Fibroblast of skin of scalp (primary cell): Measurements from ENCODE around the gene CEP120.
A peak's percentile ranks its signal among the peaks of the same experiment; 100 is the strongest.
"Not testable (repeated sequence)": the region's sequence is repeated elsewhere in the genome, so short reads cannot be mapped to it uniquely, and the experiment has no call there.

ENCODE experiments used
- DNase-seq: peaks from one replicate; pipeline ENCODE4 v3.0.0-alpha.2; 2013

CEP120 gene

GRCh38 chr5:123382252-123382651, 41.0 kb downstream of the CEP120 start:
- no peak for DNase-seq

- peak; percentile 34 for DNase-seq
These were observed 51.5 kb downstream of the CEP120 start for GRCh38 chr5:123371575-123372179.

GRCh38 chr5:123369371-123369968, 53.7 kb downstream of the CEP120 start:
- DNase-seq: no peak

GRCh38 chr5:123367739-123368138, 55.5 kb downstream of the CEP120 start:
- peak; percentile 13 for DNase-seq

GRCh38 chr5:123365156-123365555, 58.0 kb downstream of the CEP120 start:
- peak; percentile 28 for DNase-seq

GRCh38 chr5:123364441-123365155, 58.6 kb downstream of the CEP120 start:
- DNase-seq: no peak

GRCh38 chr5:123360910-123361309, 62.3 kb downstream of the CEP120 start:
- no peak for DNase-seq

GRCh38 chr5:123360201-123360571, 63.0 kb downstream of the CEP120 start:
- DNase-seq: no peak

- DNase-seq: peak; percentile 23
These were observed 63.6 kb downstream of the CEP120 start for GRCh38 chr5:123359454-123360200.

- DNase-seq: no peak
These were observed 64.5 kb downstream of the CEP120 start for GRCh38 chr5:123358751-123359150.

GRCh38 chr5:123358304-123358703, 64.9 kb downstream of the CEP120 start:
- no peak for DNase-seq

GRCh38 chr5:123351820-123352219, 71.4 kb downstream of the CEP120 start:
- no peak for DNase-seq

GRCh38 chr5:123351240-123351639, 72.0 kb downstream of the CEP120 start:
- DNase-seq: peak; percentile 43

- no peak for DNase-seq
These were observed 72.5 kb downstream of the CEP120 start for GRCh38 chr5:123350742-123351141.

GRCh38 chr5:123344816-123345426, 78.3 kb downstream of the CEP120 start:
- peak; percentile 53 for DNase-seq

GRCh38 chr5:123340928-123341327, 82.3 kb downstream of the CEP120 start:
- no peak for DNase-seq

- DNase-seq: not testable (repeated sequence)
These were observed 114.8 kb downstream of the CEP120 start for GRCh38 chr5:123308377-123308776.

GRCh38 chr5:123305751-123306150, 117.5 kb downstream of the CEP120 start:
- DNase-seq: no peak

GRCh38 chr5:123304777-123305316, 118.4 kb downstream of the CEP120 start:
- no peak for DNase-seq

GRCh38 chr5:123303802-123304201, 119.4 kb downstream of the CEP120 start:
- DNase-seq: no peak

- no peak for DNase-seq
These were observed 122.9 kb downstream of the CEP120 start for GRCh38 chr5:123300266-123300665.

- DNase-seq: peak; percentile 30
These were observed 124.1 kb downstream of the CEP120 start for GRCh38 chr5:123299136-123299535.
